GM15510 (cell line): ENCODE measurements around the gene POU2F3.

Source experiments
- POLR2A ChIP-seq: IDR thresholded peaks from 3 replicates; pipeline ENCODE4 v1.6.1; 2011; ENCODE audit warnings: borderline replicate concordance; ENCODE audit not compliant: insufficient read length; ENCODE audit errors: extremely low read depth

Gene POU2F3

DNA sequence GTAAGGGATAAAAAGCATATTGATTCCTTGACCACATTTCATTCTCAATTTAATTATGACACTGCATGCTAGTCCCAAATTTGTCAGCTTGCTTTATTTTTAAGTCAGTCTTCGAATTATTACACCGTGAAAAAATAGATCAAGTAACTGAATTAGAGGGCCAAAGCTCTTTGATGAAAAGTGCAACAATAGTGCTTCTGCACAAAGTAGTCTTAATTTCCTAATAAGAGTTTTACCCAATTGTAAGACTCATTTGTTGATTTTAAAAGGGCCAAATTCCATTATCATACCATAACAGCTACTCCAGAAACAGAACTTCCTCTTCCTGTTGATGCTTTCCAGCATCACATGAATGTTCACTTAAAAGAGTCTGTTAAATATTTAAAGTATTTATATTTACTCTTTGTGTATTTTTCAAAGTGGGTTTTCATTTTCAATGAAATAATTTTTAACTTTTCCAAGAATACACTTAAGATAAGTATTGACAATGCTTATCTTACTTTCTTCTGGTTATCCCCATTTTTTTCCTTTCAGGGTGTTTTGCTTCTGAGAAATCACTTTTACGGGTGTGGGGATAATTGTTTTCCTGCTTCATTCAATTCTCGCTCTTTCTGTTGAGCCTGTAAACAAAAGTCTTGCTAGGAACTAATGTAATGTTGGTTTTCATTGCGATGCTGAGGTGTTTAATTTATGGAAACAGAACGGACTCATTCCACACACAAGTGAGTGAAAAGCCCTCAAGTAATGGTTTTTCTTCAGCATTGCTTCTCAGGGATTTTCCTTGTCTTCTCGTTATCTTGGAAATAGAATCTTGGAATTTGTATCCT is 98.4 kb downstream of the POU2F3 start:
- no peak for TF ChIP-seq POLR2A

DNA sequence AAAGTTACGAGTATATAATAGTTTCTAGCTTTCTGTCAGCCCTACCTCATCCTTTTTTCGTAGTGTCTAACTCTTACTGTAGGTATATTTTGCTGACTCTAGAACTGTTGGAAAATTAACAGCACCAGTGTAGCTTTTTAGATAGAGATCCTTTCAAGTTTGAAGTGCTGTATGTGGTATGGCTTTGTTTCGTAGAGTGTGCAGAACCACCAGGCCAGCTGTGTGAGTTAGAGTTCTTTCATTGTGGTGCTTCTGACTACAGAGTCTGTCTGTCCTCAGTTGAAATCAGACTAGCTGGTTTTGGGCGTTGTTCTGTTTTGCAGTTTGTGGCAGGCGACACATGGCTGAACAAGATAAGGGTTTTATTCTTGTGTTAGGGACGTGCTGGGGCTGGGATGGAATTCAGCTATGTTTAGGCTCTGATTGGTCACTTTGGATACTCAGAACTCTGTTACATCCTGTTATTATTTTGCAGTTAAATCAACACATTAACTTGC is 99.5 kb downstream of the POU2F3 start:
- no peak for TF ChIP-seq POLR2A

DNA sequence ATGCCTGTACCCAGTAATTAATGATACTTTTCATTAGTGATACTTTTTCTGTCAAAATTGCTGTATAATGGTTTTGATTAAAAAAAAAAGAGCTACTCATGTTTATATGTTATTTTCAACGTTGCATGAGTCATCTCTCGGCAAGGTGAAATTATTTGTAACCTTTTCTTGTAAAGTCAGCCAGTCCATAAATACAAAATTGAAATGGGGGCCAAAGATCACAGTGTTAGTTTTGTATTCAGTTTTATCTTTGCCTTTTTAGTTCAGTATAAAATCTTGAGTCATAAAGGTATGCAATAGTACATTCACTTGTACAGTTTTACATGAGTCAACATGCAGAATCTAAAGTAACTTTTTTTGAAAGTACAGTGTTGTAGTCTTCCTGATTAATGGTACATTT is 100.6 kb downstream of the POU2F3 start:
- TF ChIP-seq POLR2A: no peak

DNA sequence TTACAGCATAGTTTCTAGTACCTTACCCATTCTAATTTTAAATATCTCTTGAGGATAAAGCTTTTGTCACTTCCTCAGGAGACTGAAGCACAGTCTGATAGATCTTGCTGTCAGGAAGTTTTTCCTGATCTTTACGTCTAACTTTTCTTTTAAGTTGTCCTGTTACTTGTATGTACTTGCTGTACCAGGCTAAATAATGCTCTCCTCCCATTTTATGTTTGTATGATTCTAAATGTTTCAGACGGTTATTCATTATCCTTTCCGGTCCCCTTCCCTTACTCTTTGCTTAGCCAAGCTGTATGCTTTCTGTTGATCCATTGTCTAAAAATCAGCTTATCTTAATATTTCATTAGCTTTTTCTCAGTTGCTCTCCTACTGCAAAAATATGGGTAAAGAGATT is 102.3 kb downstream of the POU2F3 start:
- no peak for TF ChIP-seq POLR2A

DNA sequence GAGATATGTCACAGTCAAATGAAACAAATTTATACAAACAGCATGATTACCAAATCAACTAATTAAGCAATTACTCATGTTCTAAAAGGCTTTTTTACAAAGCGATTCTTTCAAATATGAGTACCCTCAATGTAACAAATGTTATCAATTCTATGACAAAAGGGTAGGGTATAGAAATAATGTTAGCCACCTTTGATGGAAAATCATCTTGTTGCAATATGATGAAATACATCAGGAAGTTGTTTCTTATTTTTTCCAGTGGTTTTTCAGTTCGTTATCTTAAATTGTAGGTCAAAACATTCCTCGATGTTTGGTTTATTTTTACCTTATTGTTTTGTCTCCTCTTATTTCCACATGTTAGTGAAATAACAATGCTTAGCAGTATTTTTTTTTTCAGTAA is 102.7 kb downstream of the POU2F3 start:
- TF ChIP-seq POLR2A: no peak

DNA sequence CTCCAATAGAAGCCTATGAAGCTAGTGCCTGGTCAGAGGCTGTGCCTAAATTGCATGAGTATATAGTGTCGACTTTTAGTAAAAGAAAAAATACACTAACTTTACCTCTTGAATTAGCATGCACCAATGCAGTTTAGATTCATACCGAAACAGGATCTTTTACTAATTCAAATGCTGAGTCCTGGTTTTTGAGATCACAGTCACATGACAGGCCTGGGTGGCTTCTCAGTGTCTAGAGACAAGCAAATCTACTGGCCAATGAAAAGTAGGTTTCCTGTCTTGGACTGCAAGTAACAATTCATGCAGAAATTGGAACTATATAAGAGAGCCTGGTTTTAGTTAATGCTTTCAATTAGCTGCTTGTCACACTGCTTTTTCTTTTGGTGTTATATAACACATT is 103.5 kb downstream of the POU2F3 start:
- no peak for TF ChIP-seq POLR2A

DNA sequence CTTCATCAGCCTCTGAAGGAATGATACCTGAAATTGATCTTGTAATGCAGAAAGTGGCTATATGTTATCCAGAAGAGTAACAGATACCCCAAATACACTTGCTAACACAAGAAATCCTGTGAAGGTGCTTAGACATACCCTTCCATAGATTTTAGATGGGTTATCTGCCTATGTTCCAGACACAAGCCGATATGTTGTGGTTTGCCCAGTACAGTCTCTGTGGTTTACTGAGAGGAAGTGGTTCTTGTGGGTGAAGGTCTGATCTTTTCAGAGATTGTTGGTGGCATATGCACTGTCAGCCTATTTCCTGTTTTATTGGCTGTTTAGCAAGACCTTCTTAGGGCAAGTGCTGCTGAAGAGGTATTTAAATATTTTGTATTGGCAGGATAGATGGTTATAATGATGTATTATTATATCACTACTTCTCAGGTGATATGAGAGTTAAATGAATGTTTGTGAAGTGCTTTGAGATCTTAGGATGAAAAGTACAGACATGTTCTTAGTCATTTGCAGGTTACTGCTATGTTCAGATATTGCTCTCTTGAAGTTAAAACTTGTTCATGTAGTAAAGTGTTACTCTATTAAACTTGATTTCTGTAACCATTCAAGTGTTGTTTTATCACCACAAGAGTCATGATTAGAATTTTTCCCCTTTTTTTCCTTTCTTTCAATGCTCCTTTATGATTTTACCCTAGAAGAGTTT is 104.5 kb downstream of the POU2F3 start:
- no peak for TF ChIP-seq POLR2A

DNA sequence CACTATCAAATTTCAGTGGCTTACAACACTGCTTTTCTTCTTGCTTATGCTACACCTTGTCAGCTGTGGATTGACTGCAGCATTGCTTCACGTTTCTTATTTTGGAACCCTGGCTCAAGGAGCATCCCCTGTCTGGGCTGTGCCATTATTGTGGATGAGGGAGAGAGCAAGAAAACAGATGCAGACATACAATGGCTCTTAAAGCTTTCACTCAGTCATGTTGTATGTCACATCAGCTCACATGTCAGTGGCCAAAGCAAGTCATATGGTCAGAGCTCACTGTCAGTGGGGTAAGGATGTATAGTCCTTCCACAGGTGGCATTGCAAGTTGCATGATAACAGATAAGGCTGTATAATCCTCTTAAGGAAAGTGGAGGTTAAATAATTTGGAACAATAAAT is 106.3 kb downstream of the POU2F3 start:
- no peak for TF ChIP-seq POLR2A

DNA sequence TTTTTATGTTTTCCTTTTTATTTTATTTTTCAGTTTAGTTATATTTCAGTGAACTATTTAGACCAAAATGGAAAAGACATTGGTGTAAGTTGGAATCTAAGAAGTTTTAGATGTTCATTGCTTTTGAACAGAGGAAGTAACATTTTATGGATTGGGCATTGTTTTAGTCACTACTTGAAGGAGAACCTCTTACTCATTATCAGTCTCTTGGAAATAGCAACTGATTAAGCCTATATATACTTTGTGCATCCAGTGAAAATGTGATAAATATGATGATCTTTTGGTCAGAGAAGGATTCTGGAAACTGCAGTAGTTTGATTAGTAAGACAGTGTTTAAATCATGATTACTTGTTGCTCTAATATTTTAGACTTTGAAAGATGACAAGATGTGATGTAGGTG is 110.7 kb downstream of the POU2F3 start:
- TF ChIP-seq POLR2A: no peak

DNA sequence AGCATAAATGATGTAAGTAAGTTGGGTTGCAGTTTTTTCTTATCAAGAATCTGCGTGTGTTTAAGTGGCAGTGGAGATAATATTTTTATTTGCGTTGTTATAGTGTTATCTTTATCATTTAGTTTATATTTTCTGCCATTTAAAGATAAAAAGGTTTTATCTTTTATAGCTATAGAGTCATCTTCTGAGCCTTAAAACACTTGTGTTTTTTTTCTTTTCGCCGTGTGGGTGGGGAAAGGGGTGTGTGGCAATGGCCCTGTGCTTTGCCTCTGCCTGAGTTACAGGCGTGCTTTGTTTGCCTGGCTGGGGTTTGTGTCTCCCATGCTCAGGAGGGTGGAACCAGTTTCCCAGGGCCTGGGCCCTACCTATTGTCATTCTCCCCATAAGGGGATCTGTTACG is 112.5 kb downstream of the POU2F3 start:
- TF ChIP-seq POLR2A: no peak

DNA sequence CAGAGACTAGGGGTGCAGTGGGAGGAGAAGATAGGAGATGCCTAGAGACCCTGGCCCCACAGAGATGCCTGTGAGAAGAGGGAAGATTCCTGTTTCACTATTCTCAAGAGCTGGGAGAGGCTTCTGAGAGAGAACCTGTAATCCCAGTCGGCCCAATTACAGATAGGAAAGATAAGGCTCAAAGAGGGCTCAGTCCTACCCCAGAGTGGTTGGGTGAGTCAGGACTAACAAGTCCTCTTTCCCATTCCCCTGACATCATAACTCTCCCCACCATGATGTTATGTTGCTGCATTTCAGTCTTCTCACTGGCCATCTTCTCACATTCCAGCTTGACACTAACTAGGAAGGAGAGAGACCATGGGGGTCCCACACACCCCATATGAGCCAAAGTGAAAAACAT is 114.1 kb downstream of the POU2F3 start:
- TF ChIP-seq POLR2A: no peak

DNA sequence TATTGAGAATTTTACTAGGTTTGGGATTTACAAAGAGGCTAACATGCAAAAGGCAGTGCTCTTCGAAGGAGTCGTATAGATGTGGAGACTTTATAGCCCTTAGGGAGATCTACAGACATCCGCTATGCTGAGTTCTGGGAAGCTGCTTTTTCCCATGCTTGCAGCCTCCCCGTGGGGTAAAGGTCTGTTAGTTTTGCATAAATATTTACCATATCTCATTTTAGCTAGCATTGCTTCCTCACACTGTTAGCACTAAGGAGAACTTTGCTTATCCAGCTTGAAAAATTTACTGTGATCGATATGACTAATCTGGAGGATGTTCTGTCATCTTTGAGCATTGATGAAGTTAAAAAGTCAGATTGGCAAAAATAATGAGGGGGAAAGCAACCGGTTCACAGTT is 114.8 kb downstream of the POU2F3 start:
- TF ChIP-seq POLR2A: no peak

DNA sequence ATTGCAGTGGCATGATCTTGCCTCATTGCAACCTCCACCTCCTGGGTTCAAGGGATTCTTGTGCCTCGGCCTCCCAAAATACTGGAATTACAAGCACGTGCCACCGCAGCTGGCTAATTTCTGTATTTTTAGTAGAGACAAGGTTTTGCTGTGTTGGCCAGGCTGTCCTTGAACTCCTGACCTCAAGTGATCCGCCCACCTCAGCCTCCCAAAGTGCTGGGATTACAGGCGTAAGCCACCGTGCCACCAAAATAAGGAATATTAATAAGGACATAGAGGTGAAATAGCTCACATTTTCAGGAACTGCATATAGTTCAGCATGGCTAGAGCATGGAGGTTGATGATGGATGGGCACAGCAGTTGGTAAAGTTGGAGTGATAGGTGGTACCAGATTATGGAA is 117.7 kb downstream of the POU2F3 start:
- no peak for TF ChIP-seq POLR2A

DNA sequence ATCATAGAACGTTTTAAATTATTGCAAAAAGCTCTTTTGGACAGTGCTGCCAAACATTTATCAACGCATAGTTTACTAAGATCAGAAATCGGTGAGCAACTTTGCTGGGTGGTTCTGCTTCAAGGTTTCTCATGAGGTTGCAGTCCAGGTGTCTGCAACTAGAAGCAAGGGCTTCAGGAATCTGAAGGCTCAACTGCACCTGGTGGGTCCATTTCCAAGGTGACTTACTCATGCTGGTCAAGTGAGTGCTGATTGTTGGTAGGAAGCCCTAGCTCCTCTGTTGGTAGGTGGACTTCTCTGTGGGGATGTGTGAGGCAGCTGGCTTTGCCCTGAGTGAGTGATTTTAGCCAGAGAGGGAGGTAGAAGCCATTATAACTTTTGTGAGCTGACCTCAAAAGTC is 118.8 kb downstream of the POU2F3 start:
- no peak for TF ChIP-seq POLR2A

DNA sequence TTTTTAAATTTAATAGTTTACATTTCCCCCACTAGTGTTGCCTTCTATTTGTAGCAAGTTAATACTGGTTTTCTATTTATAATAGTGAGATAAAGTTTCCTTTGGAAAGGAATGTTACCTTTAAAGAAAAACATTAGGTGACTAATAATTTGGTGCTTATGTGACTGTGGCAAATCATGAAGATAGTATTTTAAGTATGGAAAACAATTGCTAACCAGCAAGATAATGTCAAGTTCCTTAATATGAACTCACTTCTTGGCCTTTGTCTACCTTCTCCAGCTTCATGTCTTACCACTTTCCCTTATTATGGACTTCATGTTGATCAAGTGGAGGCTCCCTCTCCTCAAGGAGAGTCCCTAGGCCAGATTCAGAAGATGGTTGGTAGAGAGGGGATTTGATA is 123.5 kb downstream of the POU2F3 start:
- TF ChIP-seq POLR2A: no peak

DNA sequence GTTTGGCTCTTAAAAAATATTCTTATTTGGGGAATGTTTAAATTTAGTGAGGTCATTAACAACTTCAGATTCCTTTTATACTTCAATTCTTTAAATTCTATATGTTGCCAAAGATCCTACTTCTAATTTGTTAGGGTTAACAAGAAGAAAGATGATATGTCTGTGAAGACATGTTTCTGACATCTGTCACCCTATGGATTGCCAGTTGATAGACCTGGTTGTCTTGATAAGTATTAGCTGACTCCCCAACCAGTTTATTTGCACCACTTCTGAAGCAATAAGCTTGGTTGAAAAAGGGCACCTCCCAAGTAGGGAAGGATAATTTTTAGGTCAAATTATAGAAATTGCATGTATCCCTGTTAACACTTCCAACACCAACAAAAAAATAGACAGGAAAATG is 125.6 kb downstream of the POU2F3 start:
- TF ChIP-seq POLR2A: no peak
